Measurements from ENCODE around the gene IWS1. TPM values are rescaled to one million over a fixed set of nuclear protein-coding genes. Genes with fewer than 3 reads are reported as not detected.

The IWS1 gene
- total RNA-seq, 2 experiments from 2014 or later: 24.9 to 26.0 TPM

GRCh38 chr2:127535918-127536317 lies 9.6 kb upstream of the IWS1 start:
- ChIA-PET POLR2A (no interaction called here), CTCF (no interaction called here)
- H3K9me3 Mint-ChIP-seq: no peaks in the 10 kb centered on the region
- Histone ChIP-seq H3K9me3 (ENCODE audit: control insufficient read depth in 1 of 2, insufficient read depth in 1 of 2, low read length in 2 of 2) (no peaks in the 10 kb centered on the region), H3K4me3 (ENCODE audit: low read length) (no peak overlapping the region), H3K27ac (ENCODE audit: low read depth in 1 of 2, low read length in 2 of 2) (no peak overlapping the region), H3K4me1 (ENCODE audit: insufficient read depth, low read length) (no peaks in the 10 kb centered on the region), H3K27me3 (ENCODE audit: control insufficient read depth in 1 of 2, insufficient read depth in 2 of 2, low read length in 2 of 2) (no peaks in the 10 kb centered on the region), H3K36me3 (ENCODE audit: insufficient read depth, low read length) (no peaks in the 10 kb centered on the region)
- DNase-seq (no peak), ATAC-seq (ENCODE audit: poor library complexity) (no peak)
- intact Hi-C loops (cut with DNase I, micrococcal nuclease): no loop called here
- H3K4me3 Mint-ChIP-seq: no peak overlapping the region
- H3K36me3 Mint-ChIP-seq (ENCODE audit: low read depth): no peaks in the 10 kb centered on the region
- H3K4me1 Mint-ChIP-seq (ENCODE audit: low read depth): no peaks in the 10 kb centered on the region
- no peak for TF ChIP-seq CTCF (IDR thresholded peaks at IDR 0.05)
- no peak overlapping the region for H3K27ac Mint-ChIP-seq
- no peaks in the 10 kb centered on the region for H3K27me3 Mint-ChIP-seq

GRCh38 chr2:127535422-127535901 lies 9.2 kb upstream of the IWS1 start, which contains the start of gene MYO7B:
Gene MYO7B (plus strand): TSS chr2:127535683. CDS start chr2:127559723, 24,040 bp downstream.
- H3K4me3 Mint-ChIP-seq: no peak within 1 kb of the TSS
- H3K4me1 ChIP-seq (ENCODE audit: insufficient read depth, low read length): no peaks in the 10 kb centered on the region
- POLR2A ChIA-PET: no interaction called here
- no peak for ATAC-seq (ENCODE audit: poor library complexity)
- no peaks in the 10 kb centered on the region for H3K27me3 ChIP-seq (ENCODE audit: control insufficient read depth in 1 of 2, insufficient read depth in 2 of 2, low read length in 2 of 2)
- H3K9me3 ChIP-seq (ENCODE audit: control insufficient read depth in 1 of 2, insufficient read depth in 1 of 2, low read length in 2 of 2): no peaks in the 10 kb centered on the region
- DNase-seq: no peak
- H3K36me3 ChIP-seq (ENCODE audit: insufficient read depth, low read length): no peaks in the 10 kb centered on the region
- intact Hi-C loops (cut with DNase I, micrococcal nuclease): no loop called here
- no peaks in the 10 kb centered on the region for H3K27me3 Mint-ChIP-seq
- no peak within 1 kb of the TSS for H3K4me3 ChIP-seq (ENCODE audit: low read length)
- no peaks in the 10 kb centered on the region for H3K9me3 Mint-ChIP-seq
- CTCF ChIA-PET: no interaction called here
- H3K4me1 Mint-ChIP-seq (ENCODE audit: low read depth): no peaks in the 10 kb centered on the region
- no peak for TF ChIP-seq CTCF (IDR thresholded peaks at IDR 0.05)
- no peaks in the 10 kb centered on the region for H3K36me3 Mint-ChIP-seq (ENCODE audit: low read depth)
- no peak within 1 kb of the TSS for H3K27ac Mint-ChIP-seq
- H3K27ac ChIP-seq (ENCODE audit: low read depth in 1 of 2, low read length in 2 of 2): no peak within 1 kb of the TSS

- DNase-seq (no peak), ATAC-seq (ENCODE audit: poor library complexity) (no peak)
- Histone ChIP-seq H3K9me3 (ENCODE audit: control insufficient read depth in 1 of 2, insufficient read depth in 1 of 2, low read length in 2 of 2) (no peaks in the 10 kb centered on the region), H3K4me3 (ENCODE audit: low read length) (no peak overlapping the region), H3K36me3 (ENCODE audit: insufficient read depth, low read length) (no peaks in the 10 kb centered on the region), H3K27me3 (ENCODE audit: control insufficient read depth in 1 of 2, insufficient read depth in 2 of 2, low read length in 2 of 2) (no peaks in the 10 kb centered on the region), H3K27ac (ENCODE audit: low read depth in 1 of 2, low read length in 2 of 2) (no peak overlapping the region), H3K4me1 (ENCODE audit: insufficient read depth, low read length) (peaks cover 5% of the 10 kb centered on the region)
- no peak overlapping the region for H3K27ac Mint-ChIP-seq
- no peaks in the 10 kb centered on the region for H3K27me3 Mint-ChIP-seq
- peaks cover 4% of the 10 kb centered on the region for H3K4me1 Mint-ChIP-seq (ENCODE audit: low read depth)
- TF ChIP-seq CTCF (IDR thresholded peaks at IDR 0.05): no peak
- no peaks in the 10 kb centered on the region for H3K9me3 Mint-ChIP-seq
- CTCF ChIA-PET: no interaction called here
- intact Hi-C loops (cut with DNase I, micrococcal nuclease): loop anchor here in 1 of 2 experiments (5.0 kb wide), 1 partner anchor 360 kb away; no protein-coding TSS in a partner anchor
- POLR2A ChIA-PET: no interaction called here
- H3K4me3 Mint-ChIP-seq: no peak overlapping the region
- H3K36me3 Mint-ChIP-seq (ENCODE audit: low read depth): no peaks in the 10 kb centered on the region
Measured at GRCh38 chr2:127532296-127532695, 6.0 kb upstream of the IWS1 start.

All from CD4-positive, alpha-beta T cell (primary cell).